PC-9 (cell line): ENCODE data around the gene ZNF24.

Experiments
- EZH2 ChIP-seq: fragments of 200-600 bp; sonication (generic); IDR thresholded peaks from 2 replicates; pipeline ENCODE4 v1.8.0; 2017; ENCODE audit warnings: antibody characterized with exemption, low read depth
- TF ChIP-seq, protein P1 (sequence below): fragments of 200-600 bp; sonication (generic); conservative IDR thresholded peaks from 2 replicates; pipeline ENCODE4 v1.6.1; 2017; ENCODE audit warnings: mixed run types, antibody characterized with exemption, mild to moderate bottlenecking, moderate library complexity

DNA sequence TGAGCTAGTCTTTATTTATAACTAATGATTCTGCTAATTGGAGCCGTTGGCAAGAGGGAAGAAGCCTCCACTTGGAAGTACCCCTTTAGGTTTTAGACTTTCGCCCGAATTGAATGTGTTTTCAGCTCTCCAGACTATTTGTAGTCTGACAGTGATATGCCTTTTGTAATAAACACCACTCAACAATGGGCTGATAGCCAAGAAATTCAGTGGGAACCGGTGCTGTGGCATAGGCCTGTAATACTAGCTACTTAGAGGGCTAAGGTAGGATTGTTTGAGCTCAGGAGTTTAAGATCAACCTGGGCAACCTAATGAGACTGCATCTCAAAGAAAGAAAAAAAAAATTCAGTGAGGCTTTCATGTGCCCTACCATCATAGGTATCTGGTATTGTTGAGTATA is 40.6 kb downstream of the ZNF24 start:
- TF ChIP-seq EZH2: no peak
- TF ChIP-seq, protein P1, sequence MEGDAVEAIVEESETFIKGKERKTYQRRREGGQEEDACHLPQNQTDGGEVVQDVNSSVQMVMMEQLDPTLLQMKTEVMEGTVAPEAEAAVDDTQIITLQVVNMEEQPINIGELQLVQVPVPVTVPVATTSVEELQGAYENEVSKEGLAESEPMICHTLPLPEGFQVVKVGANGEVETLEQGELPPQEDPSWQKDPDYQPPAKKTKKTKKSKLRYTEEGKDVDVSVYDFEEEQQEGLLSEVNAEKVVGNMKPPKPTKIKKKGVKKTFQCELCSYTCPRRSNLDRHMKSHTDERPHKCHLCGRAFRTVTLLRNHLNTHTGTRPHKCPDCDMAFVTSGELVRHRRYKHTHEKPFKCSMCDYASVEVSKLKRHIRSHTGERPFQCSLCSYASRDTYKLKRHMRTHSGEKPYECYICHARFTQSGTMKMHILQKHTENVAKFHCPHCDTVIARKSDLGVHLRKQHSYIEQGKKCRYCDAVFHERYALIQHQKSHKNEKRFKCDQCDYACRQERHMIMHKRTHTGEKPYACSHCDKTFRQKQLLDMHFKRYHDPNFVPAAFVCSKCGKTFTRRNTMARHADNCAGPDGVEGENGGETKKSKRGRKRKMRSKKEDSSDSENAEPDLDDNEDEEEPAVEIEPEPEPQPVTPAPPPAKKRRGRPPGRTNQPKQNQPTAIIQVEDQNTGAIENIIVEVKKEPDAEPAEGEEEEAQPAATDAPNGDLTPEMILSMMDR: no peak
